Measurements from ENCODE around the gene ORAI2. TPM values are rescaled to one million over a fixed set of nuclear protein-coding genes. Genes with fewer than 3 reads are reported as not detected.
A peak's percentile ranks its signal among the peaks of the same experiment; 100 is the strongest.

ORAI2 gene
- total and polyA plus RNA-seq, 10 of the 15 experiments (the other 5 are each of a cell fraction or from before 2014, with no cell fraction given) = 5.8 to 111 (median 46.9) TPM

GRCh38 chr7:102431617-102432298, 1.6 kb upstream of the ORAI2 start (continued):
- TF ChIP-seq, protein P1, sequence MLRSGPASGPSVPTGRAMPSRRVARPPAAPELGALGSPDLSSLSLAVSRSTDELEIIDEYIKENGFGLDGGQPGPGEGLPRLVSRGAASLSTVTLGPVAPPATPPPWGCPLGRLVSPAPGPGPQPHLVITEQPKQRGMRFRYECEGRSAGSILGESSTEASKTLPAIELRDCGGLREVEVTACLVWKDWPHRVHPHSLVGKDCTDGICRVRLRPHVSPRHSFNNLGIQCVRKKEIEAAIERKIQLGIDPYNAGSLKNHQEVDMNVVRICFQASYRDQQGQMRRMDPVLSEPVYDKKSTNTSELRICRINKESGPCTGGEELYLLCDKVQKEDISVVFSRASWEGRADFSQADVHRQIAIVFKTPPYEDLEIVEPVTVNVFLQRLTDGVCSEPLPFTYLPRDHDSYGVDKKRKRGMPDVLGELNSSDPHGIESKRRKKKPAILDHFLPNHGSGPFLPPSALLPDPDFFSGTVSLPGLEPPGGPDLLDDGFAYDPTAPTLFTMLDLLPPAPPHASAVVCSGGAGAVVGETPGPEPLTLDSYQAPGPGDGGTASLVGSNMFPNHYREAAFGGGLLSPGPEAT (IDR thresholded peaks at IDR 0.05; ENCODE audit: low read depth) = peak; percentile 54; the same call in 1 of the 2 replicates
- TF ChIP-seq BMI1 (IDR thresholded peaks at IDR 0.05; ENCODE audit: borderline replicate concordance) (no peak), DPF2 (IDR thresholded peaks at IDR 0.05) (0 out of 2 replicates have a peak, but pooled peaks have one; percentile 50), IKZF2 (IDR thresholded peaks at IDR 0.05) (peak; percentile 72; a peak in 3 of 4 replicates), USF2 (IDR thresholded peaks at IDR 0.05; ENCODE audit: borderline replicate concordance, low read depth, low read length) (no peak), POLR2A (IDR thresholded peaks at IDR 0.05; ENCODE audit: low read depth, low read length) (peak; percentile 65; the same call in 1 of the 2 replicates), GABPA (IDR thresholded peaks at IDR 0.05; ENCODE audit: low read depth) (no peak), ASH2L (IDR thresholded peaks at IDR 0.05; ENCODE audit: borderline replicate concordance, low read depth) (0 out of 2 replicates have a peak, but pooled peaks have one; percentile 54), MAX (IDR thresholded peaks at IDR 0.05; ENCODE audit: low read depth, low read length) (no peak), MYC (IDR thresholded peaks at IDR 0.05; ENCODE audit: insufficient read depth, insufficient read length, insufficient replicate concordance, low read length, severe bottlenecking) (peak; percentile 23), CBX5 (IDR thresholded peaks at IDR 0.05; ENCODE audit: low read depth) (no peak), MLLT1 (IDR thresholded peaks at IDR 0.05) (peak; percentile 73), ETV6 (conservative IDR thresholded peaks at IDR 0.05 in 1 of 2, IDR thresholded peaks at IDR 0.05 in 1 of 2; ENCODE audit: borderline replicate concordance in 1 of 2, low read depth in 1 of 2) (peak in 1 of 2 experiments; percentile 24; a peak in 1 of 4 replicates), E4F1 (IDR thresholded peaks at IDR 0.05; ENCODE audit: borderline replicate concordance, partially characterized antibody) (no peak), KAT2A (conservative IDR thresholded peaks at IDR 0.05; ENCODE audit: control insufficient read depth, low read depth, low read length) (no peak), KDM1A (IDR thresholded peaks at IDR 0.05; ENCODE audit: borderline replicate concordance) (no peak), PAX5 (IDR thresholded peaks at IDR 0.05; ENCODE audit: borderline replicate concordance, low read depth, low read length) (no peak), CHD2 (IDR thresholded peaks at IDR 0.05; ENCODE audit: borderline replicate concordance, low read depth, low read length) (peak; percentile 44; the same call in 1 of the 2 replicates)
- TF ChIP-seq, protein P2, sequence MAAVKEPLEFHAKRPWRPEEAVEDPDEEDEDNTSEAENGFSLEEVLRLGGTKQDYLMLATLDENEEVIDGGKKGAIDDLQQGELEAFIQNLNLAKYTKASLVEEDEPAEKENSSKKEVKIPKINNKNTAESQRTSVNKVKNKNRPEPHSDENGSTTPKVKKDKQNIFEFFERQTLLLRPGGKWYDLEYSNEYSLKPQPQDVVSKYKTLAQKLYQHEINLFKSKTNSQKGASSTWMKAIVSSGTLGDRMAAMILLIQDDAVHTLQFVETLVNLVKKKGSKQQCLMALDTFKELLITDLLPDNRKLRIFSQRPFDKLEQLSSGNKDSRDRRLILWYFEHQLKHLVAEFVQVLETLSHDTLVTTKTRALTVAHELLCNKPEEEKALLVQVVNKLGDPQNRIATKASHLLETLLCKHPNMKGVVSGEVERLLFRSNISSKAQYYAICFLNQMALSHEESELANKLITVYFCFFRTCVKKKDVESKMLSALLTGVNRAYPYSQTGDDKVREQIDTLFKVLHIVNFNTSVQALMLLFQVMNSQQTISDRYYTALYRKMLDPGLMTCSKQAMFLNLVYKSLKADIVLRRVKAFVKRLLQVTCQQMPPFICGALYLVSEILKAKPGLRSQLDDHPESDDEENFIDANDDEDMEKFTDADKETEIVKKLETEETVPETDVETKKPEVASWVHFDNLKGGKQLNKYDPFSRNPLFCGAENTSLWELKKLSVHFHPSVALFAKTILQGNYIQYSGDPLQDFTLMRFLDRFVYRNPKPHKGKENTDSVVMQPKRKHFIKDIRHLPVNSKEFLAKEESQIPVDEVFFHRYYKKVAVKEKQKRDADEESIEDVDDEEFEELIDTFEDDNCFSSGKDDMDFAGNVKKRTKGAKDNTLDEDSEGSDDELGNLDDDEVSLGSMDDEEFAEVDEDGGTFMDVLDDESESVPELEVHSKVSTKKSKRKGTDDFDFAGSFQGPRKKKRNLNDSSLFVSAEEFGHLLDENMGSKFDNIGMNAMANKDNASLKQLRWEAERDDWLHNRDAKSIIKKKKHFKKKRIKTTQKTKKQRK (IDR thresholded peaks at IDR 0.05; ENCODE audit: low read depth, low read length) = no peak

All from GM12878 (cell line).